DOHH2 (cell line): ENCODE measurements around the gene SKAP1.

Source experiments
- H3F3A ChIP-seq: fragments of 200-600 bp; sonication (generic), shearing (Covaris generic); 2 replicates; pipeline ENCODE4 v1.6.0; 2016; ENCODE audit warnings: antibody characterized with exemption, mild to moderate bottlenecking; ENCODE audit not compliant: control insufficient read depth, insufficient read depth
- H3K27ac ChIP-seq: fragments of 200-600 bp; sonication (generic); 2 replicates; pipeline ENCODE4 v1.5.1; 2014; ENCODE audit warnings: low read depth, mild to moderate bottlenecking, low read length, moderate library complexity
- H3K27me3 ChIP-seq: fragments of 200-600 bp; sonication (generic); 2 replicates; pipeline ENCODE4 v1.6.1; 2014; ENCODE audit warnings: mild to moderate bottlenecking, low read length, mixed read lengths; ENCODE audit not compliant: control insufficient read depth
- H3K36me3 ChIP-seq: fragments of 200-600 bp; sonication (generic); 2 replicates; pipeline ENCODE4 v1.6.1; 2014; ENCODE audit warnings: mild to moderate bottlenecking, low read length, moderate library complexity, mixed read lengths; ENCODE audit not compliant: control insufficient read depth
- H3K4me1 ChIP-seq: fragments of 200-600 bp; sonication (generic); 2 replicates; pipeline ENCODE4 v1.6.1; 2014; ENCODE audit warnings: mild to moderate bottlenecking, low read length, mixed read lengths; ENCODE audit not compliant: control insufficient read depth
- H3K4me2 ChIP-seq: fragments of 200-600 bp; sonication (generic); 2 replicates; pipeline ENCODE4 v1.6.0; 2014; ENCODE audit warnings: mild to moderate bottlenecking, low read length, moderate library complexity
- H3K4me3 ChIP-seq: fragments of 200-600 bp; sonication (generic); 2 replicates; pipeline ENCODE4 v1.5.1; 2014; ENCODE audit warnings: mild to moderate bottlenecking, low read length, mixed read lengths
- H3K79me2 ChIP-seq: fragments of 200-600 bp; sonication (generic); 2 replicates; pipeline ENCODE4 v1.6.1; 2014; ENCODE audit warnings: mild to moderate bottlenecking, low read length, mixed read lengths; ENCODE audit not compliant: control insufficient read depth
- H3K9me2 ChIP-seq: fragments of 200-600 bp; sonication (generic); replicated peaks from 2 replicates; pipeline ENCODE4 v1.6.1; 2014; ENCODE audit warnings: mild to moderate bottlenecking, low read length, mixed read lengths; ENCODE audit not compliant: control insufficient read depth
- H3K9me3 ChIP-seq: fragments of 200-600 bp; sonication (generic); 2 replicates; pipeline ENCODE4 v1.6.1; 2014; ENCODE audit warnings: antibody characterized with exemption, low read length, mixed read lengths; ENCODE audit not compliant: control insufficient read depth, insufficient read depth
- H4K20me1 ChIP-seq: fragments of 200-600 bp; sonication (generic); 2 replicates; pipeline ENCODE4 v1.6.0; 2014; ENCODE audit warnings: low read depth, mild to moderate bottlenecking, antibody characterized with exemption, low read length, moderate library complexity; ENCODE audit not compliant: control insufficient read depth, insufficient read depth
- EZH2phosphoT487 ChIP-seq: fragments of 200-600 bp; sonication (generic); IDR thresholded peaks from 2 replicates; pipeline ENCODE4 v1.6.1; 2017; ENCODE audit warnings: borderline replicate concordance, mild to moderate bottlenecking, antibody characterized with exemption, low read length, moderate library complexity, mixed read lengths
- TF ChIP-seq, protein P1 (sequence below): fragments of 200-600 bp; sonication (generic); IDR thresholded peaks from one replicate; pipeline ENCODE4 v1.5.1; 2014; ENCODE audit warnings: antibody characterized with exemption, mild to moderate bottlenecking, low read depth, low read length; ENCODE audit not compliant: poor library complexity, severe bottlenecking

The SKAP1 gene

DNA sequence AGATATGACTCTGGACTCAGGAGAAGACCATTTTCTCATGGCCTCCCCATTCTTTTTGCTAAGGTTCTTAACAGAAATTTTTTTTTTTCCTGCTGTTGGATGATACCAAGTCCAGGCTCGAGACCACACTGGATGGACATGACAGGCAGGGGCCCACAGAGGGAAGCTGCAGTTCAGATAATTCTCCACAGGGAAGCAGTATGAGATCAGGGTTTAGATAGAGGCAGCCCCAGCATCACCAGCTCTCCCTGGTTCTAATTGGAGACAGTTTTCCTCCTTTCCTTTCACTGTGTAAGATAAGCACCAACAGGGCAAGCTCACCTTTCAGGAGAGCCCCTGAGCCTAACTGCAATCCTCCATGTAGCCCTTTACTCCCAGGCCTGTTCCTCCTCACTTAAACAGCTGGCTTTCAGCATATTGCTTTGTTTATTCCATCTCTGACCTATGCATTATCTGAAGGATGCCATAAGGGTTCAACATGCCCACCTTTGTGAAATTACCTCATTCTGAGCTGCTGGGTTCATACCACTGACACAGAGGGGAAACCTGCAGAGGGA, 214.4 kb downstream of the SKAP1 start:
- Histone ChIP-seq H3K4me2 (no peak overlapping the region), H3K9me3 (no peaks in the 10 kb centered on the region), H4K20me1 (no peaks in the 10 kb centered on the region), H3K9me2 (no peaks in the 10 kb centered on the region), H3K27me3 (peaks cover 33% of the 10 kb centered on the region), H3K36me3 (no peaks in the 10 kb centered on the region), H3K79me2 (no peaks in the 10 kb centered on the region), H3K4me1 (no peaks in the 10 kb centered on the region), H3K4me3 (no peak overlapping the region), H3F3A (no peaks in the 10 kb centered on the region), H3K27ac (no peak overlapping the region)
- no peak for TF ChIP-seq EZH2phosphoT487
- TF ChIP-seq, protein P1, sequence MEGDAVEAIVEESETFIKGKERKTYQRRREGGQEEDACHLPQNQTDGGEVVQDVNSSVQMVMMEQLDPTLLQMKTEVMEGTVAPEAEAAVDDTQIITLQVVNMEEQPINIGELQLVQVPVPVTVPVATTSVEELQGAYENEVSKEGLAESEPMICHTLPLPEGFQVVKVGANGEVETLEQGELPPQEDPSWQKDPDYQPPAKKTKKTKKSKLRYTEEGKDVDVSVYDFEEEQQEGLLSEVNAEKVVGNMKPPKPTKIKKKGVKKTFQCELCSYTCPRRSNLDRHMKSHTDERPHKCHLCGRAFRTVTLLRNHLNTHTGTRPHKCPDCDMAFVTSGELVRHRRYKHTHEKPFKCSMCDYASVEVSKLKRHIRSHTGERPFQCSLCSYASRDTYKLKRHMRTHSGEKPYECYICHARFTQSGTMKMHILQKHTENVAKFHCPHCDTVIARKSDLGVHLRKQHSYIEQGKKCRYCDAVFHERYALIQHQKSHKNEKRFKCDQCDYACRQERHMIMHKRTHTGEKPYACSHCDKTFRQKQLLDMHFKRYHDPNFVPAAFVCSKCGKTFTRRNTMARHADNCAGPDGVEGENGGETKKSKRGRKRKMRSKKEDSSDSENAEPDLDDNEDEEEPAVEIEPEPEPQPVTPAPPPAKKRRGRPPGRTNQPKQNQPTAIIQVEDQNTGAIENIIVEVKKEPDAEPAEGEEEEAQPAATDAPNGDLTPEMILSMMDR, result peak; percentile 34

- H3K27me3 ChIP-seq, result peaks cover 34% of the 10 kb centered on the region
- TF ChIP-seq EZH2phosphoT487, result no peak
- no peaks in the 10 kb centered on the region for H3K4me1 ChIP-seq
- H4K20me1 ChIP-seq, result no peaks in the 10 kb centered on the region
- H3K4me3 ChIP-seq, result no peak overlapping the region
- no peaks in the 10 kb centered on the region for H3F3A ChIP-seq
- H3K9me2 ChIP-seq, result no peaks in the 10 kb centered on the region
- H3K27ac ChIP-seq, result no peak overlapping the region
- no peaks in the 10 kb centered on the region for H3K9me3 ChIP-seq
- H3K79me2 ChIP-seq, result no peaks in the 10 kb centered on the region
- H3K36me3 ChIP-seq, result no peaks in the 10 kb centered on the region
- no peak overlapping the region for H3K4me2 ChIP-seq
Measured at GRCh38 chr17:48213797-48214196, 216.2 kb downstream of the SKAP1 start.

DNA sequence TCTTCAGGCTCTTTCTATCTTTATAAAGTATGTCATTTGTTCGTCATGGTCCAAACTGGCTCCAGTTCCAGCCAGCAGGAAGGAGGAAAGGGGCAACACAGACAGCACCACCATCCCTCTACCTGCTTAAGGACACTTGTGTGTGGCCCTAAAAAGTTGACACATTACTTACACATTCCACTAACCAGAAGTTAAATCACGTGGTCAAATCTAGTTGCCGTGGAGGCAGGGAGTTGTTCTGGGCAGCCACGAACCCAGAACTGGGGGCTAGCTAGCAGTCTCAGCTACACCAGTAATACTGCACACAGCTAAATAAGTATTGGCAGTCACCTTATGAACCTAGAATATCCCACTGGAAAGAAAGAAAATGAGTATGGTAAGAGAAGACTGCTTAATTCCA, 218.2 kb downstream of the SKAP1 start:
- no peak for TF ChIP-seq EZH2phosphoT487
- TF ChIP-seq, protein P1, result no peak
- Histone ChIP-seq H3F3A (no peaks in the 10 kb centered on the region), H3K4me1 (no peaks in the 10 kb centered on the region), H3K27ac (no peak overlapping the region), H3K9me2 (no peaks in the 10 kb centered on the region), H3K36me3 (no peaks in the 10 kb centered on the region), H3K27me3 (peaks cover 22% of the 10 kb centered on the region), H4K20me1 (no peaks in the 10 kb centered on the region), H3K4me2 (no peak overlapping the region), H3K9me3 (no peaks in the 10 kb centered on the region), H3K79me2 (no peaks in the 10 kb centered on the region), H3K4me3 (no peak overlapping the region)

DNA sequence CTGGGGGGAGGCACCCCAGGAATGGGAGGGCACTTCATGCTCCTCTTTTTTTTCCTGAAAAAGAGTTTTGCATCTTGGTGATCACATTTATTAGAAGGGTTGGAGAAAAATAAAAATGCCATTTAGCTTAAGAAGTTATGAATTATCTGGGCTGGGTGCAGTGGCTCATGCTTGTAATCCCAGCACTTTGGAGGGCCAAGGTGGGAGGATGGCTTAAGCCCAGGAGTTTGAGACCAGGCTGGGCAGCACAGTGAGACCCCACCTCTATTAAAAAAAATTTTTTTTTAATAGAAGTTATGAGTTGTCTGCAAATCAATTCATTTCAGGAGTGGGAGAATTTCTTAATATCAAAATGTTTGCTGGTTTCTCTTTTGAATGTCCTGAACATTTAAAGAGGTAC, 219.0 kb downstream of the SKAP1 start:
- no peaks in the 10 kb centered on the region for H3K9me2 ChIP-seq
- no peaks in the 10 kb centered on the region for H3K79me2 ChIP-seq
- H3F3A ChIP-seq, result no peaks in the 10 kb centered on the region
- no peak overlapping the region for H3K4me3 ChIP-seq
- H3K27me3 ChIP-seq, result peaks cover 20% of the 10 kb centered on the region
- H4K20me1 ChIP-seq, result no peaks in the 10 kb centered on the region
- no peak overlapping the region for H3K4me2 ChIP-seq
- H3K36me3 ChIP-seq, result no peaks in the 10 kb centered on the region
- TF ChIP-seq, protein P1, result no peak
- no peak for TF ChIP-seq EZH2phosphoT487
- no peak overlapping the region for H3K27ac ChIP-seq
- H3K4me1 ChIP-seq, result no peaks in the 10 kb centered on the region
- no peaks in the 10 kb centered on the region for H3K9me3 ChIP-seq
